Uterus (tissue), 4 donors: Measurements from ENCODE around the gene PLEKHJ1. TPM values are rescaled to one million over a fixed set of nuclear protein-coding genes. Genes with fewer than 3 reads are reported as not detected.

Experiments
- DNase-seq, 2 donors: peaks; one replicate each; pipeline ENCODE4 v3.0.0-alpha.2; 2019 to 2020
- H3K27ac ChIP-seq, 2 donors: fragments of 200-600 bp; sonication (generic); 1 replicate in 1 of 2; 2 replicates in 1 of 2; pipeline ENCODE4 v1.5.1; 2016 to 2018
- H3K27me3 ChIP-seq, 2 donors: fragments of 200-600 bp; sonication (generic); one replicate each; pipeline ENCODE4 v1.5.1; 2018 to 2019; ENCODE audit warnings: control low read depth in 1 of 2
- H3K36me3 ChIP-seq, 2 donors: fragments of 200-600 bp; sonication (generic); one replicate each; pipeline ENCODE4 v1.5.1; 2019; ENCODE audit warnings: control low read depth in 1 of 2
- H3K4me1 ChIP-seq, 2 donors: fragments of 200-600 bp; sonication (generic); one replicate each; pipeline ENCODE4 v1.5.1; 2018 to 2019; ENCODE audit warnings: control low read depth in 1 of 2
- H3K4me3 ChIP-seq, 2 donors: fragments of 200-600 bp; sonication (generic); 1 replicate in 1 of 2; 2 replicates in 1 of 2; pipeline ENCODE4 v1.5.1; 2018 to 2019; ENCODE audit warnings: mild to moderate bottlenecking in 1 of 2
- H3K9me3 ChIP-seq, 2 donors: fragments of 200-600 bp; sonication (generic); one replicate each; pipeline ENCODE4 v1.5.1; 2019; ENCODE audit warnings: control low read depth in 1 of 2
- POLR2A ChIP-seq, 2 donors: fragments of 450-650 bp; IDR thresholded peaks; one replicate each; pipeline ENCODE4 v1.6.1; 2016; ENCODE audit warnings: antibody characterized with exemption in 2 of 2, mild to moderate bottlenecking in 1 of 2, moderate library complexity in 1 of 2
- intact Hi-C: fragments of 100-400 bp; cut with DNase I; formaldehyde crosslinking; loops from one replicate; pipeline ENCODE4 v1.15.1; 2023; ENCODE audit warnings: low total_unique reads
- total RNA-seq, 4 donors: library from RNA; depleted of rRNA in 3 of 4; stranded (reverse); fragments of >200 nt in 3 of 4; gene quantifications; one replicate each; pipeline versions ENCODE4 v1.1.0 to v1.2.4, GENCODE V29; 2014 to 2023
- TF ChIP-seq, protein P1 (sequence below), 4 experiments: fragments of 200-600 bp in 2 of 4; fragments of 450-650 bp in 2 of 4; sonication (generic) in 2 of 4; IDR thresholded peaks; one replicate each; pipeline ENCODE4 v1.5.1; 2016 to 2019; ENCODE audit warnings: antibody characterized with exemption in 4 of 4, mild to moderate bottlenecking in 2 of 4, moderate library complexity in 1 of 4
- donor health status: DM: yes; HTN: yes; CAD: no.

The PLEKHJ1 gene
- total RNA-seq, 4 donors from 2014 or later: 5.9 to 56.7 (median 30.1) TPM

DNA sequence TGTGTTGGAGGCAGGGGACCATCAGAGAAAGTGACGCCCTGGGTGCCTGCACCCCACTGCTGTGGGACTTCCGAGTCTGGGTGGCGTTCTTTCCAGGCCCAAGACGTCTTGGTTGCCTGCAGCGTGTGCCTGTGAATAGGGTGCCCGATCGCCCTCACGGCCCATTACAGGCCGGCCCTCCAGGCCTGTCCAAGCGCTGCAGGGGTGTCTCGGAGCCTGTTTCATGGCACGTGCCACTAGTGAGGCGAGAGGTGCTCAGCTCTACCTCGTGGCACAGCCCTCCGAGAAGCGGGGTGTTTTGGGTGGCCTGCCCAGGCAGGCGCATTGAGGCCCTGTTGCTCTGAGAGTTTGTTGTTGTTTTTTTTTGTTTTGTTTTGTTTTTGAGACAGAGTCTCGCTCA, 42.3 kb downstream of the PLEKHJ1 start:
- intact Hi-C loops: no loop called here
- DNase-seq: no peak
- Histone ChIP-seq H3K4me1 (no peaks in the 10 kb centered on the region), H3K4me3 (no peak overlapping the region), H3K27me3 (no peaks in the 10 kb centered on the region), H3K9me3 (no peaks in the 10 kb centered on the region), H3K27ac (no peak overlapping the region), H3K36me3 (no peaks in the 10 kb centered on the region)
- TF ChIP-seq, protein P1, sequence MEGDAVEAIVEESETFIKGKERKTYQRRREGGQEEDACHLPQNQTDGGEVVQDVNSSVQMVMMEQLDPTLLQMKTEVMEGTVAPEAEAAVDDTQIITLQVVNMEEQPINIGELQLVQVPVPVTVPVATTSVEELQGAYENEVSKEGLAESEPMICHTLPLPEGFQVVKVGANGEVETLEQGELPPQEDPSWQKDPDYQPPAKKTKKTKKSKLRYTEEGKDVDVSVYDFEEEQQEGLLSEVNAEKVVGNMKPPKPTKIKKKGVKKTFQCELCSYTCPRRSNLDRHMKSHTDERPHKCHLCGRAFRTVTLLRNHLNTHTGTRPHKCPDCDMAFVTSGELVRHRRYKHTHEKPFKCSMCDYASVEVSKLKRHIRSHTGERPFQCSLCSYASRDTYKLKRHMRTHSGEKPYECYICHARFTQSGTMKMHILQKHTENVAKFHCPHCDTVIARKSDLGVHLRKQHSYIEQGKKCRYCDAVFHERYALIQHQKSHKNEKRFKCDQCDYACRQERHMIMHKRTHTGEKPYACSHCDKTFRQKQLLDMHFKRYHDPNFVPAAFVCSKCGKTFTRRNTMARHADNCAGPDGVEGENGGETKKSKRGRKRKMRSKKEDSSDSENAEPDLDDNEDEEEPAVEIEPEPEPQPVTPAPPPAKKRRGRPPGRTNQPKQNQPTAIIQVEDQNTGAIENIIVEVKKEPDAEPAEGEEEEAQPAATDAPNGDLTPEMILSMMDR (IDR thresholded peaks at IDR 0.05): no peak
- TF ChIP-seq POLR2A (IDR thresholded peaks at IDR 0.05): no peak

DNA sequence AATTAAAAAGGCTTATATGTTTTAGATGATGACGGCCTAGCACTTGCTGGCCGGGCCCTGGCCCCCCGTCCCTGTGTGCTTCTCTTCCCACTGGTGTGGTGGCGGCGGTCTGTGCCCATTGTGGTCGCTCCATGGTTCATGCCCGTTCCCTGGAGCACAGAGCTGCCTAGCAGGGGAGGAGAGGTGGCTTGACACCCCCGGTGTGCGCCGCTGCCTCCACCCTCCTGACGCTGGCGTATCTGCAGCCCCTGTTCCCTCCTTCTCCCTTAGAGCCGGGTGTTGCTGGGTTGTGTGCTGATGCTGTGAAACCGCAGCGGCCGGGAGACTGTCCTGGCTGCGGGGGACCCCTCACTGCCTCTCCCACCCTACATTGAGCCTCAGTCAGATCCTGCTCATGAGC, 43.3 kb downstream of the PLEKHJ1 start:
- H3K27ac ChIP-seq: no peak overlapping the region
- H3K4me3 ChIP-seq: no peak overlapping the region
- H3K36me3 ChIP-seq: no peaks in the 10 kb centered on the region
- TF ChIP-seq, protein P1 (IDR thresholded peaks at IDR 0.05): no peak
- TF ChIP-seq POLR2A (IDR thresholded peaks at IDR 0.05): no peak
- no peaks in the 10 kb centered on the region for H3K4me1 ChIP-seq
- H3K27me3 ChIP-seq: no peaks in the 10 kb centered on the region
- DNase-seq: no peak
- no peaks in the 10 kb centered on the region for H3K9me3 ChIP-seq
- intact Hi-C loops: no loop called here

DNA sequence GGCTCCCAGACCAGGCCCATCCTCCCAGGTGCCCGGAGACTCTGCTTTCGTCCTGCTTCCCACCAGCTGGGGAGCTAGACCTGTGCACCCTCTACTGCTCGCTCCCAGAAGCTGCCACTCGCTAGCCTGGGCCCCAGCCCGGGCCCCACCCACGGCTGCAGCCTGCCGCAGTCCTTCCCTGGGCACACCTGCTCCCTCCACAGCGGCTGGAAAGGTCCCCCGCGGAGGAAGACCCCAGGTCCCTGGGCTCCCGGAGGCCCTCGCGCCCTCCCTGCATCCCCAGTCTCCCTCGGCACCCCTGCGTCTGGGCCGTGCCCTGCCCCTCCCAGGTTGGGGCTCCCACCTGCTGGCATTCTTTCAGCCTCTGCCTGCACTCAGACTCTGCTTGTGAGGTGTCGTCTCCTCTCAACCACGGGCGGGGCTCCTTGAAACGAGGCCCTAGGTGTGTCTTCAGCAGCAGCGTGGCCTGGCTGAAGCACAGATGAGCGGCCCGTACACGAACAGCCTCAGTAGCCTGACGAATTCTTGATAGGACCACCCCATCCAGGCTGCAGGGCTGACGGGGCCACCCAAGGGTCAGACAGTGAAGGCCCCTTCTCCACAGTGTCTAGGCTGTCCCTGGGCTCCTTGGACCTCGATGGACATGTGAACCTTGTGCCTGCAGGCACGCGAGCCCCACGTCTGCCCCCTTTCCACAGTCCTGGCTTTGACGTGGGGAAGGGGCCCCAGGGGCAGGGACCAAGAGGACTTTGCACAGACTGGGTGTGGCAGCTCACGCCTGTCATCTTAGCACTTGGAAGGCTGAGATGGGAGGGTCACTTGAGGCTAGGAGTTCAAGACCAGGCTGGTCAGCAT, 44.4 kb downstream of the PLEKHJ1 start:
- intact Hi-C loops: no loop called here
- H3K4me1 ChIP-seq: peaks cover 8 to 9% of the 10 kb centered on the region in 2 donors
- H3K27me3 ChIP-seq: no peaks in the 10 kb centered on the region
- no peaks in the 10 kb centered on the region for H3K36me3 ChIP-seq
- DNase-seq: no peak
- H3K27ac ChIP-seq: no peak overlapping the region
- no peak overlapping the region for H3K4me3 ChIP-seq
- H3K9me3 ChIP-seq: no peaks in the 10 kb centered on the region
- no peak for TF ChIP-seq POLR2A (IDR thresholded peaks at IDR 0.05)
- TF ChIP-seq, protein P1 (IDR thresholded peaks at IDR 0.05): no peak

DNA sequence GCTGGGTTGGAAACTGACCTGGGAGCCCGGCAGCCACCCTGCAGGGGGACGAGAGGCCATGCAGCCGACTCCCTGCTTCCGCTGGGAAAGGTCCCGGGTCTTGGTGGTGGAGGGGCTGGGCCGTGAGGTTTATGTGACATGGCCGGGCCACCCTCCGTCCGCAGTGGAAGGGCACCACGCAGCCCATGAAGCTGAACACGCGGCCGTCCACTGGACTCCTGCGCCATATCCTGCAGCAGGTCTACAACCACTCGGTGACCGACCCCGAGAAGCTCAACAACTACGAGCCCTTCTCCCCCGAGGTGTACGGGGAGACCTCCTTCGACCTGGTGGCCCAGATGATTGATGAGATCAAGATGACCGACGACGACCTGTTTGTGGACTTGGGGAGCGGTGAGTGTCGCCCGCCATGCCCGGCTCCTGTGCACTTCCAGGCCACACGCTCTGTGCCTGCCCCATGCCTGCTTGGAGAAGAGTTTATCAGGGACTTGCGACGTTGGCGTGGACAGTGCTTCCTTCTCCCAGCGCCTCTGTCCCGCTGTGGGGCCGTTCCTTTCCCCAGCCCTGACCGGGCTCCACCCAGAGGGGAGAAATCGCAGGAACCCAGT, 45.2 kb downstream of the PLEKHJ1 start:
- H3K4me3 ChIP-seq: no peak overlapping the region
- H3K27me3 ChIP-seq: no peaks in the 10 kb centered on the region
- no peak for DNase-seq
- no peak for TF ChIP-seq POLR2A (IDR thresholded peaks at IDR 0.05)
- TF ChIP-seq, protein P1 (IDR thresholded peaks at IDR 0.05): no peak
- H3K9me3 ChIP-seq: no peaks in the 10 kb centered on the region
- peaks cover 11 to 13% of the 10 kb centered on the region in 2 donors for H3K4me1 ChIP-seq
- no peaks in the 10 kb centered on the region for H3K36me3 ChIP-seq
- intact Hi-C loops: no loop called here
- no peak overlapping the region for H3K27ac ChIP-seq

DNA sequence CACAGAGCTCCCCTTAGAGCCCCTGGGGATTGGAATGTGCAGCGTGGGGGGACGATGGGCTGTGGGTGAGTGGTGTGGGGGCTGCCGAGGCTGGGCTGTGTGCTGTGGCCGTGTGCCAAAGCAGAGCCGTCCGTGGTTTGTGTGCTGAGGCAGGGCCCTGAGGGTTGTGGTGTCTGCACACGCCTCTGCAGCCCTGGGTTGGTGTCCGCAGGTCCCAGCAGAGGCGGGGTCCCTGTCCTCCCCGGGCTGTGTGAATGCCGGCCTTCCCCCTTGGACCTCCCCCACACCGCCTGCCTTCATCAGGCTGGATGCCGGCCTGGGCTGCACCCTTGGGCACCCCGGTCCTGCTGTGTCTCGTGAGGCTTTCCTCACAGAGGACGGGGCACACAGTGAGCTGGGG, 46.2 kb downstream of the PLEKHJ1 start:
- DNase-seq: no peak
- Histone ChIP-seq H3K4me3 (no peak overlapping the region), H3K27ac (no peak overlapping the region), H3K36me3 (no peaks in the 10 kb centered on the region), H3K27me3 (no peaks in the 10 kb centered on the region), H3K9me3 (no peaks in the 10 kb centered on the region), H3K4me1 (peaks cover 13 to 17% of the 10 kb centered on the region in 2 donors)
- intact Hi-C loops: no loop called here
- TF ChIP-seq, protein P1 (IDR thresholded peaks at IDR 0.05): no peak
- no peak for TF ChIP-seq POLR2A (IDR thresholded peaks at IDR 0.05)
